ENCODE results near the gene LILRB5. TPM values are rescaled to one million over a fixed set of nuclear protein-coding genes. Genes with fewer than 3 reads are reported as not detected.
A peak's percentile ranks its signal among the peaks of the same experiment; 100 is the strongest.
"Not testable (repeated sequence)": the region's sequence is repeated elsewhere in the genome, so short reads cannot be mapped to it uniquely, and the experiment has no call there.

Gene LILRB5
- total RNA-seq, 4 donors from 2014 or later: 6.1 to 17.6 (median 9.7) TPM

DNA sequence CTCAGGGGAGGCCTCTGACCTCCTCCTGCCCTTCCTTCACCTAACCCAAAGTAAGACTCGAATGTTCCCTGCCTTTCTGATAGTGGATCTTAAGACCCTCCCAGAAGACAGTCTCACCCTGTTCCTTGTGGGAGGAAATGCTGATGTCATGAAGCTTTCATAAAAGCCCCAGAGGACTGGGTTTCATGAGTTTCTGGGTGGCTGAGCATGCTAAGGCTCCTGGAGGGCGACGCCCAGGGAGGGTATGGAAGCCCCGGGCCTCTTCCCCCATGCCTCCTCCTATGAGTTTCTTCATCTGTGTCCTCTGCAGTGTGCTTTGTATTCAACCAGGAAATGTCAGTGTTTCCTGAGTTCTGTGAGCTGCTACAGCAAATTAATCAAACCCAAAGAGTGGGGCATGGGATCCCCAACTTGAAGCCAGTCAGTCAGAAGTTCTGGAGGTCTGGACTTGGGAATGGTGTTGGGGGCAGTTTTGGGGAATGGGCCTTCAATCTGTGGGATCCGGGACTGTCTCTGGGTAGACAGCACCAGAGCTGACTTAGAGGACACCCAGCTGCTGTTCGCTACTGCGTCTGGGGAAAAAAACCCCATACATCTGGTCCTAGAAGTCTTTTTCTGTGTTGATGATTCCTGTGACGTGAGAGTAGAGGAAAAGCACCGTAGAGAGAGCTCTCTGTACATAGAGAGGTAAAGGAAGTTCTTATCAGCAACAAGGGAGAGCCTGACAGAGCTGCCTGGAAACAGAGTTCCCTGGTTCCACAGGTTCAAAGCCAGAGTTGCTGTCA, 25.8 kb upstream of the LILRB5 start:
- Histone ChIP-seq H3K27me3 (no peaks in the 10 kb centered on the region), H3K27ac (peak overlapping the region in 1 of 4 donors; percentile 17), H3K4me1 (no peaks in the 10 kb centered on the region), H3K4me3 (no peak overlapping the region), H3K36me3 (no peaks in the 10 kb centered on the region), H3K9me3 (no peaks in the 10 kb centered on the region)
- no peak for DNase-seq
- TF ChIP-seq POLR2A (IDR thresholded peaks at IDR 0.05) (no peak), CTCF (IDR thresholded peaks at IDR 0.05) (no peak)

- DNase-seq, H3K4me1 ChIP-seq, H3K4me3 ChIP-seq, H3K9me3 ChIP-seq, H3K27me3 ChIP-seq, H3K27ac ChIP-seq, H3K36me3 ChIP-seq: not testable (repeated sequence)
These were observed 24.6 kb upstream of the LILRB5 start for GRCh38 chr19:54281729-54282075.

DNA sequence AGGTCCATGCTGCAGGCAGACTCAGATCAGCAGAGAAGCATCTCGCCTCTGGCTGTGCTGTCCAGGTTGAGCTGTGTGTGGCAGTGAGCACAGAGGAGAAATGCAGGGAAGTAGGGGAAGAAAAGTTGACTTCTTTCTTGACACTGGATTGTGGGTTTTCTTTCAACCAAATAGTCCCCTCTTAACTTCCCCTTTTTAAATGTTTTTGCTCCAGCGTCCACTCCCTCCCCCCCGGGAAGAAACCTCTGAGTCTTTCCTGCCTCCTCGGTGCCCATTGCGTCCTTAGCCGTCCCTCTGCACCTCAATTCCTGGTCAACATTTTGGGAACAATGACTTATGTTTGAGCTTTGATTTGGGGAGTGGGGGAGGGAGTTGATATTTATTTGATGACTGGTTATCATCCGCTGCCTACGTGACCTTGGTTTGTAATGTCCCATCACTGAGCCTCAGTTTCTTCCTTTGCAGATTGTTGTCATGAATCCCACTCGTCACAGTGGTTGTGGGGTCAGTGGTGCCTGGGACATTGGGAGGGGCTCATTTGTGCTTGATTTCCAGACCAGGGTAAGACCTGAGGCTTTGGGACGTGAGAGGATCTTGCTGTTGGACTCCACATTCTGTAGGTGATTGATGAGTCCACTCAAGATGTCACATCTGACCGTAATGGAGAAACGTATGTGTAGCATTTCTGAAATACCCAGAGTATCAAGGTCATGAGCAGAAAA, 24.1 kb upstream of the LILRB5 start, which contains the start of gene LILRB2:
Gene LILRB2 (minus strand): TSS at position 104 of the 722 bp plus-strand sequence. CDS start 614 bp downstream, outside the sequence.
- no peak for TF ChIP-seq CTCF (IDR thresholded peaks at IDR 0.05)
- TF ChIP-seq POLR2A (IDR thresholded peaks at IDR 0.05): no peak
- H3K27ac ChIP-seq: no peak within 1 kb of the TSS
- DNase-seq: peak in 1 of 3 donors; percentile 29
- H3K9me3 ChIP-seq: no peaks in the 10 kb centered on the region
- no peaks in the 10 kb centered on the region for H3K4me1 ChIP-seq
- no peaks in the 10 kb centered on the region for H3K27me3 ChIP-seq
- H3K36me3 ChIP-seq: no peaks in the 10 kb centered on the region
- peak within 1 kb of the TSS in 1 of 4 donors; percentile 17 for H3K4me3 ChIP-seq

- not testable (repeated sequence) for DNase-seq, H3K36me3 ChIP-seq, H3K27ac ChIP-seq, H3K9me3 ChIP-seq, H3K4me1 ChIP-seq, H3K27me3 ChIP-seq
- peak overlapping the region in 1 of 4 donors; percentile 17 for H3K4me3 ChIP-seq
These were observed 23.4 kb upstream of the LILRB5 start for GRCh38 chr19:54280441-54280840.

GRCh38 chr19:54280025-54280424, 23.0 kb upstream of the LILRB5 start:
- H3K27ac ChIP-seq, H3K4me3 ChIP-seq, H3K27me3 ChIP-seq, H3K4me1 ChIP-seq, H3K9me3 ChIP-seq, H3K36me3 ChIP-seq, DNase-seq: not testable (repeated sequence)

GRCh38 chr19:54279406-54279962, 22.4 kb upstream of the LILRB5 start:
- Histone ChIP-seq H3K27ac (no peak overlapping the region), H3K4me3 (no peak overlapping the region), H3K27me3 (no peaks in the 10 kb centered on the region), H3K9me3 (no peaks in the 10 kb centered on the region), H3K4me1 (no peaks in the 10 kb centered on the region), H3K36me3 (no peaks in the 10 kb centered on the region)
- TF ChIP-seq POLR2A (IDR thresholded peaks at IDR 0.05) (no peak), CTCF (IDR thresholded peaks at IDR 0.05) (no peak)
- DNase-seq: no peak

GRCh38 chr19:54278571-54279195, 21.6 kb upstream of the LILRB5 start:
- DNase-seq, H3K4me3 ChIP-seq, H3K9me3 ChIP-seq, H3K27me3 ChIP-seq, H3K27ac ChIP-seq, H3K4me1 ChIP-seq, H3K36me3 ChIP-seq: not testable (repeated sequence)

- H3K4me1 ChIP-seq, H3K27me3 ChIP-seq, H3K27ac ChIP-seq, H3K4me3 ChIP-seq, DNase-seq, H3K36me3 ChIP-seq, H3K9me3 ChIP-seq: not testable (repeated sequence)
These were observed 21.0 kb upstream of the LILRB5 start for GRCh38 chr19:54278056-54278455.

- H3K9me3 ChIP-seq, DNase-seq, H3K27ac ChIP-seq, H3K4me1 ChIP-seq, H3K36me3 ChIP-seq, H3K27me3 ChIP-seq, H3K4me3 ChIP-seq: not testable (repeated sequence)
These were observed 20.1 kb upstream of the LILRB5 start for GRCh38 chr19:54277111-54277615.
